ENCODE results near the gene HMGCS1. TPM values are rescaled to one million over a fixed set of nuclear protein-coding genes. Genes with fewer than 3 reads are reported as not detected.

The HMGCS1 gene
- polyA plus RNA-seq, 1 donor from 2014 or later, result 498 TPM

- H3K4me3 ChIP-seq (ENCODE audit: low read length), result peak overlapping the region; percentile 96
- no peak overlapping the region for H2AFZ ChIP-seq (ENCODE audit: low read depth, low read length)
- H3F3A ChIP-seq (ENCODE audit: insufficient read depth, low read length, poor library complexity, severe bottlenecking), result peaks cover 6% of the 10 kb centered on the region
- no peaks in the 10 kb centered on the region for H3K9me3 ChIP-seq (ENCODE audit: low read length)
- no peak overlapping the region for H3K4me2 ChIP-seq (ENCODE audit: low read length)
- H3K9ac ChIP-seq (ENCODE audit: low read length), result no peak overlapping the region
- H3K27ac ChIP-seq (ENCODE audit: low read length), result no peak overlapping the region
- TF ChIP-seq EP300 (conservative IDR thresholded peaks at IDR 0.05; ENCODE audit: poor library complexity, severe bottlenecking), result no peak
- no peak for TF ChIP-seq TAF1 (IDR thresholded peaks at IDR 0.05; ENCODE audit: low read depth)
- TF ChIP-seq REST (IDR thresholded peaks at IDR 0.05; ENCODE audit: borderline replicate concordance), result no peak
- TF ChIP-seq RAD21 (conservative IDR thresholded peaks at IDR 0.05), result peak; percentile 51
- no peak for TF ChIP-seq POLR2AphosphoS5 (IDR thresholded peaks at IDR 0.05)
- TF ChIP-seq EZH2 (IDR thresholded peaks at IDR 0.05; ENCODE audit: borderline replicate concordance, insufficient read depth, low read length, poor library complexity, severe bottlenecking), result no peak
- TF ChIP-seq CTCF (IDR thresholded peaks at IDR 0.05; ENCODE audit: poor library complexity, severe bottlenecking), result peak; percentile 68
- TF ChIP-seq MXI1 (conservative IDR thresholded peaks at IDR 0.05; ENCODE audit: poor library complexity, severe bottlenecking), result no peak
- peak; percentile 65 for TF ChIP-seq SMC3 (conservative IDR thresholded peaks at IDR 0.05; ENCODE audit: poor library complexity)
- H3K9me2 ChIP-seq (ENCODE audit: insufficient read depth, low read length), result no peaks in the 10 kb centered on the region
- H3K79me2 ChIP-seq (replicated peaks; ENCODE audit: insufficient read depth, low read length), result peaks cover 100% of the 10 kb centered on the region
- no peaks in the 10 kb centered on the region for H3K27me3 ChIP-seq (ENCODE audit: insufficient read depth, low read depth, low read length)
- peaks cover 8% of the 10 kb centered on the region for H3K36me3 ChIP-seq (ENCODE audit: insufficient read depth, low read length)
- peaks cover 39% of the 10 kb centered on the region for H4K20me1 ChIP-seq (ENCODE audit: insufficient read depth)
Measured at GRCh38 chr5:43305948-43306565, 7.2 kb downstream of the HMGCS1 start.

GRCh38 chr5:43304525-43304924 lies 8.7 kb downstream of the HMGCS1 start:
- Histone ChIP-seq H3K79me2 (replicated peaks; ENCODE audit: insufficient read depth, low read length) (peaks cover 100% of the 10 kb centered on the region), H3K9me2 (ENCODE audit: insufficient read depth, low read length) (no peaks in the 10 kb centered on the region), H3K36me3 (ENCODE audit: insufficient read depth, low read length) (peaks cover 15% of the 10 kb centered on the region), H4K20me1 (ENCODE audit: insufficient read depth) (peaks cover 35% of the 10 kb centered on the region), H3K27me3 (ENCODE audit: insufficient read depth, low read depth, low read length) (no peaks in the 10 kb centered on the region), H3K4me2 (ENCODE audit: low read length) (no peak overlapping the region), H3K4me3 (ENCODE audit: low read length) (peak overlapping the region; percentile 26), H2AFZ (ENCODE audit: low read depth, low read length) (no peak overlapping the region), H3F3A (ENCODE audit: insufficient read depth, low read length, poor library complexity, severe bottlenecking) (peaks cover 6% of the 10 kb centered on the region), H3K27ac (ENCODE audit: low read length) (no peak overlapping the region), H3K9me3 (ENCODE audit: low read length) (no peaks in the 10 kb centered on the region), H3K9ac (ENCODE audit: low read length) (no peak overlapping the region)
- TF ChIP-seq CTCF (IDR thresholded peaks at IDR 0.05; ENCODE audit: poor library complexity, severe bottlenecking) (no peak), REST (IDR thresholded peaks at IDR 0.05; ENCODE audit: borderline replicate concordance) (no peak), RAD21 (conservative IDR thresholded peaks at IDR 0.05) (no peak), TAF1 (IDR thresholded peaks at IDR 0.05; ENCODE audit: low read depth) (no peak), SMC3 (conservative IDR thresholded peaks at IDR 0.05; ENCODE audit: poor library complexity) (no peak), EP300 (conservative IDR thresholded peaks at IDR 0.05; ENCODE audit: poor library complexity, severe bottlenecking) (no peak), MXI1 (conservative IDR thresholded peaks at IDR 0.05; ENCODE audit: poor library complexity, severe bottlenecking) (no peak), POLR2AphosphoS5 (IDR thresholded peaks at IDR 0.05) (no peak), EZH2 (IDR thresholded peaks at IDR 0.05; ENCODE audit: borderline replicate concordance, insufficient read depth, low read length, poor library complexity, severe bottlenecking) (no peak)

Data from neural cell (in vitro differentiated cells).